ENCODE measurements around the gene CARD18.

The CARD18 gene

DNA sequence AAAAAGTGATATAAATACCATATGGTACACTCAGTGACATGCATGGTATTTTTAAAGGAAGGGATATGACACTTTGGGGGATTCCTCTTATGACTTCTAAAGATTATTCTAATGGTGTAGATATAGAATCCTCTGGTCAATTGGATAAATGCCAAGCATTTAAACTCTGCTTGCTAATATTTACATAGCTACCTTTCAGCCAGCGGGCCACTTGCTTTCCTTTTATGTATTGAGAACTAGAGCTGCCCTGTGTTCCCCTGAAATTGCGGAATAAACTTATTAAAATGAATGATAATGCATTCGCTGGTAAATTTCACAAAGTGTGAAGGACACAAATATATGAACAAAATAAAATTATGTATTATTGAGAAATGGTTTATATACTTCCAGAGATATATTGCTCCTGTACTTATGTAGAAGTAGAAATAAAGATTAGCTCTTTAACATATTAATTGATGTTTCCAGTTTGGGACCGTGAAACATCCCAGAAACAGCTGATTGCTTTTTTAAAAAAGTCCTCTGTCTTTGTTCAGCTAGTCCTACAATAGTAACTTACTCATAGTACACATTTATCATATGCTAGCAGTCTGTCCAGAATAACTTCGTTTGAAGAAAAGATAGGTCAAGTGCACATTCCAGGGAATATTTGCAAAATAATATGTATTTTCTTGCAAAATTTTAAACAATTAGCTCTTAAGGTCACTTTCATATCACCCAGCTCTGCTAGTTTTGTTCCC is 40.1 kb upstream of the CARD18 start:
- no peak overlapping the region for H3K4me3 ChIP-seq (replicated peaks; ENCODE audit: low read depth, low read length)
- H3K27me3 ChIP-seq (replicated peaks; ENCODE audit: control insufficient read depth, insufficient read depth, low read length), result no peaks in the 10 kb centered on the region
- no peaks in the 10 kb centered on the region for H3K36me3 ChIP-seq (ENCODE audit: control insufficient read depth, insufficient read depth, low read length)
- DNase-seq (ENCODE audit: extremely low read depth, insufficient read length), result no peak
- TF ChIP-seq, protein P1, sequence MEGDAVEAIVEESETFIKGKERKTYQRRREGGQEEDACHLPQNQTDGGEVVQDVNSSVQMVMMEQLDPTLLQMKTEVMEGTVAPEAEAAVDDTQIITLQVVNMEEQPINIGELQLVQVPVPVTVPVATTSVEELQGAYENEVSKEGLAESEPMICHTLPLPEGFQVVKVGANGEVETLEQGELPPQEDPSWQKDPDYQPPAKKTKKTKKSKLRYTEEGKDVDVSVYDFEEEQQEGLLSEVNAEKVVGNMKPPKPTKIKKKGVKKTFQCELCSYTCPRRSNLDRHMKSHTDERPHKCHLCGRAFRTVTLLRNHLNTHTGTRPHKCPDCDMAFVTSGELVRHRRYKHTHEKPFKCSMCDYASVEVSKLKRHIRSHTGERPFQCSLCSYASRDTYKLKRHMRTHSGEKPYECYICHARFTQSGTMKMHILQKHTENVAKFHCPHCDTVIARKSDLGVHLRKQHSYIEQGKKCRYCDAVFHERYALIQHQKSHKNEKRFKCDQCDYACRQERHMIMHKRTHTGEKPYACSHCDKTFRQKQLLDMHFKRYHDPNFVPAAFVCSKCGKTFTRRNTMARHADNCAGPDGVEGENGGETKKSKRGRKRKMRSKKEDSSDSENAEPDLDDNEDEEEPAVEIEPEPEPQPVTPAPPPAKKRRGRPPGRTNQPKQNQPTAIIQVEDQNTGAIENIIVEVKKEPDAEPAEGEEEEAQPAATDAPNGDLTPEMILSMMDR (IDR thresholded peaks at IDR 0.05; ENCODE audit: insufficient read depth, low read length, poor library complexity, severe bottlenecking), result no peak

DNA sequence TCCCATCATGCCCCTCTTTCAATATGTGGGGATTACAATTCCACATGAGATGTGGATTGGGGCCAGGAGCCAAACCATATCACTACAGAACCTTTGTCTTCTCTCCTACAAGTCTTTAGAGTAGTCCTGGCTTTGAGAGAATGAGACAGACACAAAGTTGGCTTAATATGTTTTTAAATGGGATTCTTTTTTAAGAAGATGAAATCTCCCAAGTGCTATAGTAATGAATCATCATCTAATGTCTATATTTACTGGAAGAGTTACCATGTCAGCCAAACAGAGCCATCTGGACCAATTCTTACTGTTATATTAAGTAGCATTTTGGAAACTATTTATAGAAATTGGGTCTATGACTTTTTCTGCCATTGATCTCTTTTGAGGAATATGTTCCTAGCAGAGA is 38.1 kb upstream of the CARD18 start:
- TF ChIP-seq, protein P1 (IDR thresholded peaks at IDR 0.05; ENCODE audit: insufficient read depth, low read length, poor library complexity, severe bottlenecking), result no peak
- H3K36me3 ChIP-seq (ENCODE audit: control insufficient read depth, insufficient read depth, low read length), result no peaks in the 10 kb centered on the region
- no peaks in the 10 kb centered on the region for H3K27me3 ChIP-seq (replicated peaks; ENCODE audit: control insufficient read depth, insufficient read depth, low read length)
- no peak for DNase-seq (ENCODE audit: extremely low read depth, insufficient read length)
- H3K4me3 ChIP-seq (replicated peaks; ENCODE audit: low read depth, low read length), result no peak overlapping the region

DNA sequence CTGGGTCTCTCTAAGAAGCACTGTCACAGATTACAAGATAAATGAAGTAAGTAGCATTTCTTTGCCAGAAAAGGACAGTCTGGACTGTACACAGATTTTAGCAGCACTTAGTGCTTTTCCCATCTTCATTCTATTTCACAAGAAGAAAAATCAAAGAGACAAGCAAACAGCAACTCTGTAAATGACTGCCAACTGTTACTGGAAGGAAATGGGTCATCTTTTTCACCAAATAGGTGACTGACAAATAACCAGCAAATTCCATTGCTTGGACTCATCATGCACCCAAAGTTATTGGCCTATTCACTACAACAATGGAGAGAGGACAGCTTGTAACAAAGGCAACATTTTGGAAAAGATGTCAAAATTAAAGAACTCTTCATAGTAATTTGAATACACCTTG is 28.9 kb upstream of the CARD18 start:
- no peak for DNase-seq (ENCODE audit: extremely low read depth, insufficient read length)
- TF ChIP-seq, protein P1 (IDR thresholded peaks at IDR 0.05; ENCODE audit: insufficient read depth, low read length, poor library complexity, severe bottlenecking), result no peak
- no peak overlapping the region for H3K4me3 ChIP-seq (replicated peaks; ENCODE audit: low read depth, low read length)
- no peaks in the 10 kb centered on the region for H3K27me3 ChIP-seq (replicated peaks; ENCODE audit: control insufficient read depth, insufficient read depth, low read length)
- H3K36me3 ChIP-seq (ENCODE audit: control insufficient read depth, insufficient read depth, low read length), result no peaks in the 10 kb centered on the region

GRCh38 chr11:105167244-105167643 is 27.7 kb upstream of the CARD18 start:
- Histone ChIP-seq H3K27me3 (replicated peaks; ENCODE audit: control insufficient read depth, insufficient read depth, low read length) (no peaks in the 10 kb centered on the region), H3K4me3 (replicated peaks; ENCODE audit: low read depth, low read length) (no peak overlapping the region), H3K36me3 (ENCODE audit: control insufficient read depth, insufficient read depth, low read length) (no peaks in the 10 kb centered on the region)
- DNase-seq (ENCODE audit: extremely low read depth, insufficient read length), result no peak
- TF ChIP-seq, protein P1 (IDR thresholded peaks at IDR 0.05; ENCODE audit: insufficient read depth, low read length, poor library complexity, severe bottlenecking), result no peak

GRCh38 chr11:105164208-105164607 is 24.6 kb upstream of the CARD18 start:
- no peak for DNase-seq (ENCODE audit: extremely low read depth, insufficient read length)
- H3K27me3 ChIP-seq (replicated peaks; ENCODE audit: control insufficient read depth, insufficient read depth, low read length), result no peaks in the 10 kb centered on the region
- TF ChIP-seq, protein P1 (IDR thresholded peaks at IDR 0.05; ENCODE audit: insufficient read depth, low read length, poor library complexity, severe bottlenecking), result no peak
- no peak overlapping the region for H3K4me3 ChIP-seq (replicated peaks; ENCODE audit: low read depth, low read length)
- H3K36me3 ChIP-seq (ENCODE audit: control insufficient read depth, insufficient read depth, low read length), result no peaks in the 10 kb centered on the region

GRCh38 chr11:105162506-105162905 is 22.9 kb upstream of the CARD18 start:
- TF ChIP-seq, protein P1 (IDR thresholded peaks at IDR 0.05; ENCODE audit: insufficient read depth, low read length, poor library complexity, severe bottlenecking), result no peak
- Histone ChIP-seq H3K27me3 (replicated peaks; ENCODE audit: control insufficient read depth, insufficient read depth, low read length) (no peaks in the 10 kb centered on the region), H3K36me3 (ENCODE audit: control insufficient read depth, insufficient read depth, low read length) (no peaks in the 10 kb centered on the region), H3K4me3 (replicated peaks; ENCODE audit: low read depth, low read length) (no peak overlapping the region)
- DNase-seq (ENCODE audit: extremely low read depth, insufficient read length), result no peak
